ENCODE results near the gene CMA1.

GRCh38 chr14:24518851-24519250 lies 10.8 kb upstream of the CMA1 start:
- TF ChIP-seq CTCF (conservative IDR thresholded peaks at IDR 0.05) (no peak), EZH2 (IDR thresholded peaks at IDR 0.05; ENCODE audit: low read depth) (no peak)
